ENCODE measurements around the gene RPAIN. TPM values are rescaled to one million over a fixed set of nuclear protein-coding genes. Genes with fewer than 3 reads are reported as not detected.

Gene RPAIN
- total and polyA plus RNA-seq, 8 donors, result 8.1 to 81.1 (median 43.1) TPM

DNA sequence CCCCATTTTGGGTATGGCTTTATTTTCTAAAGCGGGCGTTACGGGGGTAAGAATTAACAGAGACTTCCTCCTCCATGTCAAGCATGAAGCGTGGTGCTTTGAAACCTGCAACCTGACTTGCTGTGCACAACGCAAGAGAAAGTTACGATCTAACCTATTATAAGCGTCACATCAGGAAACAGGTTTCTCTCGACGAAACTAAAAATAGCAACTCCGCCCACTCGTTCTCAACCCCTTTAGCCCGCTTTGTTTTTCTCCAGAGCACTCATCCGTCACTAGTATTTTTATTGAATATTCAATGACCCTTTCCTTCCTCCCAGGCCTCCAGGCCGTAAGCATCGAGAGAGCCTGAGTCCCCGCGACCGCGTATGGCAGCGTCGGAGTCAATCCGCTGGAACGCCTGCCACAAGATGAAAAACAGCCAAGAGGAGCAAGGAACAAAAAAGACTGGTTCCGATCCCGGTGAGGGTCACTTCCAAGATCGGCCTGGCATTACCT, 1.1 kb upstream of the RPAIN start:
- intact Hi-C loops (cut with DNase I; ENCODE audit: low total_unique reads), result no loop called here
- peak overlapping the region; percentile 87 to 88 (median 88) for H3K4me3 ChIP-seq

DNA sequence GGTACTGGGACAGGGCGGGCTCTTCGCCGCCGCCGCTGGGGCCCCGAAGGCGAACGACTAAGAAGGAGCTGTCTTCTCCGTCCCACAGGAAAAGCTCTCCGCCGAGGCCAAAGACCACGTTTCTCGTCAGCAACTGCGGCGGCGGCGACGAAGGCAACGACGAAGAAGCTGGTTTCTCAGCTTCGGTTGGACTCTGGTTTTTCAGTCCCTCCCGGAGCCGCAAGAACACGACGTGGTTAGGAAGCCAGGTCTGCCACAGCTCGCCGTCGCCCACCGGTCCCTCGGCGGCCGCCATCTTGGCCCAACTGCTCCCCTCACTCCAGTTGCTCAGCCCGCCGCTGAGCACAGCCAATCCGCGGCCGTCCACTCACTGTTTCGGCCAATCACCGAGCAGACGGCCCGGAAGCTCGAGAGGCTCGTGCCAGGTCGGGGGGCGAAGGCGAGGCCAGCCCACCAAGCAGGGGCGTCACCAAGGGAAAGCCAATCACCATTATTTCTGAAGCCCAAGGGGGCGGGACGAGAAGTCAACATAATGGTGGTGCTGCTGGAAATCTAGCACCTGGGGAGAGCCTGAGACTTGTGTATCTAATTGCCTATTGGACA, 525 bp upstream of the RPAIN start, which contains the start of gene NUP88:
NUP88 (minus strand) TSS at position 307 of the 603 bp plus-strand sequence; CDS start at position 295, 12 bp downstream.
- H3K4me1 ChIP-seq, result peaks cover 33 to 67% (median 47%) of the 10 kb centered on the region in 4 donors
- peak within 1 kb of the TSS; percentile 87 to 88 (median 88) for H3K4me3 ChIP-seq
- H3K27me3 ChIP-seq, result no peaks in the 10 kb centered on the region
- peak; percentile 94 to 99 for DNase-seq
- H3K27ac ChIP-seq, result peak within 1 kb of the TSS; percentile 80 to 96 (median 95)
- H3K9me3 ChIP-seq, result no peaks in the 10 kb centered on the region
- intact Hi-C loops (cut with DNase I; ENCODE audit: low total_unique reads), result no loop called here
- TF ChIP-seq, protein P1, sequence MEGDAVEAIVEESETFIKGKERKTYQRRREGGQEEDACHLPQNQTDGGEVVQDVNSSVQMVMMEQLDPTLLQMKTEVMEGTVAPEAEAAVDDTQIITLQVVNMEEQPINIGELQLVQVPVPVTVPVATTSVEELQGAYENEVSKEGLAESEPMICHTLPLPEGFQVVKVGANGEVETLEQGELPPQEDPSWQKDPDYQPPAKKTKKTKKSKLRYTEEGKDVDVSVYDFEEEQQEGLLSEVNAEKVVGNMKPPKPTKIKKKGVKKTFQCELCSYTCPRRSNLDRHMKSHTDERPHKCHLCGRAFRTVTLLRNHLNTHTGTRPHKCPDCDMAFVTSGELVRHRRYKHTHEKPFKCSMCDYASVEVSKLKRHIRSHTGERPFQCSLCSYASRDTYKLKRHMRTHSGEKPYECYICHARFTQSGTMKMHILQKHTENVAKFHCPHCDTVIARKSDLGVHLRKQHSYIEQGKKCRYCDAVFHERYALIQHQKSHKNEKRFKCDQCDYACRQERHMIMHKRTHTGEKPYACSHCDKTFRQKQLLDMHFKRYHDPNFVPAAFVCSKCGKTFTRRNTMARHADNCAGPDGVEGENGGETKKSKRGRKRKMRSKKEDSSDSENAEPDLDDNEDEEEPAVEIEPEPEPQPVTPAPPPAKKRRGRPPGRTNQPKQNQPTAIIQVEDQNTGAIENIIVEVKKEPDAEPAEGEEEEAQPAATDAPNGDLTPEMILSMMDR (IDR thresholded peaks at IDR 0.05), result no peak
- TF ChIP-seq POLR2AphosphoS5 (IDR thresholded peaks at IDR 0.05), result peak; percentile 72 to 97 (median 92)
- TF ChIP-seq POLR2A (IDR thresholded peaks at IDR 0.05), result peak in 2 of 4 donors; percentile 59 to 70
- 0 to 1% (median 0%) methylated on average over 19 to 49 of the region's 49 CpGs for WGBS, 5 donors
- peaks cover 24 to 58% (median 51%) of the 10 kb centered on the region in 4 donors for H3K36me3 ChIP-seq

More for the DNA sequence above, 1.1 kb upstream of the RPAIN start:
- DNase-seq, result peak; percentile 52 to 91
- peak overlapping the region; percentile 80 to 96 (median 95) for H3K27ac ChIP-seq
- H3K27me3 ChIP-seq, result no peaks in the 10 kb centered on the region
- H3K4me1 ChIP-seq, result peaks cover 33 to 70% (median 50%) of the 10 kb centered on the region in 4 donors
- peaks cover 22 to 58% (median 51%) of the 10 kb centered on the region in 4 donors for H3K36me3 ChIP-seq
- H3K9me3 ChIP-seq, result no peaks in the 10 kb centered on the region
- WGBS, 5 donors, result 0% methylated on average over 26 of the region's 26 CpGs
- TF ChIP-seq, protein P1 (IDR thresholded peaks at IDR 0.05), result no peak
- peak in 1 of 3 donors; percentile 60 for TF ChIP-seq POLR2AphosphoS5 (IDR thresholded peaks at IDR 0.05)

DNA sequence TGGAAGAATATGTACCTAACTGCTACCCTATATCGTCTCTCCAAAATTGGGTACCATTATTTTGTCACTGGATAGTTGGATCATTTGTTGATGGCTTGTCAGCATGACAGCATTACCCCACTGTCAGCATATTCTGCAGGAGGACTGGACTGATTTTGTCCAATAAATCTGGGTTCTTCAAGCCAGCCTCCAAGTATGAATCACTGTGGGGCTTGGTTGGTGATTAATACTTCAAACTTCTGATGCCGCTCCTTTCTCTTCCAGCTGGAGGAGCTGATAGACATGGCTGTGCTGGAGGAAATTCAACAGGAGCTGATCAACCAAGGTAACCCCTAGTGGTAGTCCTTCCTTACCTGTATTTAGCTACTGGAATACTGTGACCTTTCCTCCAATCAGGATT, 2.5 kb downstream of the RPAIN start:
- Histone ChIP-seq H3K4me3 (no peak overlapping the region), H3K27me3 (no peaks in the 10 kb centered on the region), H3K36me3 (peaks cover 32 to 64% (median 58%) of the 10 kb centered on the region in 4 donors), H3K4me1 (peaks cover 22 to 52% (median 34%) of the 10 kb centered on the region in 4 donors), H3K9me3 (no peaks in the 10 kb centered on the region), H3K27ac (no peak overlapping the region)
- WGBS, 5 donors, result 81 to 89% (median 87%) methylated on average over 2 of the region's 2 CpGs
- intact Hi-C loops (cut with DNase I; ENCODE audit: low total_unique reads), result no loop called here
- DNase-seq, result no peak
- no peak for TF ChIP-seq EP300 (IDR thresholded peaks at IDR 0.05)
- TF ChIP-seq, protein P1 (IDR thresholded peaks at IDR 0.05), result no peak
- TF ChIP-seq POLR2AphosphoS5 (IDR thresholded peaks at IDR 0.05), result no peak
- TF ChIP-seq POLR2A (IDR thresholded peaks at IDR 0.05), result no peak

DNA sequence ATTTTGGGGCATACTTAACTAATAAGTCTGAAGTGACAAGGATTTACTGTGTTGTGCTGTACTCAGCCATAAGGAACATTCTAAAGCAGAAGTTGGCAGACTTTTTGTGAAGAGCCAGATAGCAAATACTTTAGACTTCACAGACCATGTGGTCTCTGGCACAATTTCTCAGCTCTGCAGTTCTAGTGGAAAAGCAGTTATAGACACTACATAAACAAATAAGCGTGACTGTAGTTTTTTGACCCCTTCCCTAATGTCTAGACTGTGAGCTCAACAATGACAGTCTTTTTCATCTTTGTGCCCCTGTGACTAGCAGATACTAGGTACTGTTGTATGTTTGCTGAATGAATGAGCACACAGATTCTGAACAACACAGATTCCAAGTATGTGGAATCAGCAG, 4.9 kb downstream of the RPAIN start:
- WGBS, 5 donors, result 76 to 83% (median 77%) methylated on average over 1 of the region's 1 CpG
- no peak for TF ChIP-seq POLR2A (IDR thresholded peaks at IDR 0.05)
- no peak for TF ChIP-seq EP300 (IDR thresholded peaks at IDR 0.05)
- TF ChIP-seq POLR2AphosphoS5 (IDR thresholded peaks at IDR 0.05), result no peak
- TF ChIP-seq, protein P1 (IDR thresholded peaks at IDR 0.05), result no peak
- peaks cover 48 to 87% (median 82%) of the 10 kb centered on the region in 4 donors for H3K36me3 ChIP-seq
- DNase-seq, result no peak
- H3K4me3 ChIP-seq, result no peak overlapping the region
- no peaks in the 10 kb centered on the region for H3K9me3 ChIP-seq
- intact Hi-C loops (cut with DNase I; ENCODE audit: low total_unique reads), result no loop called here
- no peak overlapping the region for H3K27ac ChIP-seq
- no peaks in the 10 kb centered on the region for H3K27me3 ChIP-seq
- H3K4me1 ChIP-seq, result peaks cover 10 to 42% (median 27%) of the 10 kb centered on the region in 4 donors
